Measurements from ENCODE around the gene CEP135.

GRCh38 chr4:56066493-56066892 lies 117.7 kb downstream of the CEP135 start:
- TF ChIP-seq CTCF (IDR thresholded peaks at IDR 0.05) = no peak
- no peak for TF ChIP-seq POLR2A (IDR thresholded peaks at IDR 0.05)

Data from breast epithelium (tissue), 3 donors.